HG03103 (cell line): Measurements from ENCODE around the gene TAF15.

Experiments
- ATAC-seq: cut with Tn5 transposase; IDR thresholded peaks from one replicate; pipeline ENCODE4 v1.9.1; 2021; ENCODE audit warnings: low read depth; ENCODE audit not compliant: unreplicated experiment

The TAF15 gene

DNA sequence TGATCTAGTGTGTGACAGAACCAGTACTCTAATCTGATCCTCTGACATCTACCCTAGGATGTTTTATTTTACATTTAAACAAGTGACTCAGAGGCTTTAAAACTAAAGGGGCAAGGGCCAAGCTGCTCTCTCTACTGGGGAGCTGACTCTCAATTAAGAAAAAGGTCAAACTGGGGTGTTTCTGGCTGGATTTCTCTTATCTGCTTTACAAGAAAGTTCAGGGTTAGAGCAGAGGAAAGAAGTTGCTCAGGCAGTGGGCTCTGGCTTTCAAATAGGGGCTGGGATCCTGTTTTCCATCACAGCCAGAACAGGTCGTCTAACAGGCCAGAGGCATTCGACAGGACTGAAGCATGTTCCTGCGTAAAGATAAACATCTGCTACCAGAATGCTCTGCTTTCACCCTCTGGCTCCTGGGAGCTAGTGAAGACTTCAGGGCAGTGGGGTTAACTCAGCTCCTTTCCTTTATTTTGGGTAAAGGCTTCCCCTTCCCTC lies 22.3 kb upstream of the TAF15 start:
- no peak for ATAC-seq

DNA sequence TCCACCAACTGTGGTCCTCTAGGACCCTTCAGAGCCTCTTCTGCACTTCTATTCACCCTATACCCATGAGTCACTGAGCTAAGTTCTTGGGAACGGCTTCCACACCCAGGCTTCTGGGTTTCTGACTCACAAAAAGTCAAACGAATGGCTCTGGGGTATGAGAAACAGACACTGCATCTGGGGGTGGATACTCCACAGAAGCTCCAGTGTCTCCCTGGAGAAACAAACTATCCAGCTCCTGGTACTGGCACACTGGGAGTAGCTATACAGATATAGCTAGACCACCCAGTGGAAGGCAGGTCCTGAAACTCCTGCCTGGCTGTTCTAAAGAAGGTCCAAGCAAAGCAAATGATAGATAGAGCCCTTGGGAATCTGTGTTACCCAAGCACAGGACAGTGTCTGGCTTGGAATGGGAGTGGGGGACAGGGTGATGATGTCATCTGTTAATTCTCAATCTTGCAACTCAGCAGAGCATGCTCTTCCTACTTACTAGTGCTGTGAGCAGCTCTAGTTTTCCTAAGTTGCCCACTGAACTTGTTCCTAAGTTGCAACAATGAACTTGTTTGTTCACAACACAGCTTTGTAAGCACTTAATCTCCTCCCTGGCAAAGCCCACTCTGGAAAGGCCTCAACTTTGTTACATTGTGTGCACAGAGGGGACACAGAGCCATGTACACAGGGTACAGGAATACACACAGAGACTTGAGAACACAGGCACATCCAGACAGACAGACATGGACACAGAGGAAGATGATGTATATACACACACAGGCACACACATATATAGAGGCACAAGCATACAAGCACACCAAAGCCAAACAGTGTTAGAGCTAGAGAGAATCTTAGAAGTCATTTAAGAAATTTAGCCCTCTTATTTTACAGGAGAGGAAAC lies 20.6 kb upstream of the TAF15 start:
- ATAC-seq = no peak

DNA sequence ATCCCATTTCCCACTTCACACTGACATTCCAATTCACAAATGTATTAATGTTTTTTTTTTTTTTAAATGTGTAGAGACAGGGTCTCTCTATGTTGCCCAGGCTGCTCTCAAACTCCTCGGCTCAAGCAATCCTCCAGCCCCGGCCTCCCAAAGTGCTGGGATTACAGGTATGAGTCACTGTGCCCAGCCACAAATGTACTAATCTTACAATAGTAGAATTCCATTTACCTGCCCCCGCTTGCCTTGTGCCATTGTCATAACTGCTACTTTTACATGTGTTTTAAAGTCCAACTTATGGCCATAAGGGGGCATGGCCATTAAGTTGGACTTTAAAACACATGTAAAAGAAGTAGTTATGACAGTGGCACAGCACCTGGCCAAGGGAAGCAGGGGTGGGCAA lies 18.4 kb upstream of the TAF15 start:
- ATAC-seq = no peak

DNA sequence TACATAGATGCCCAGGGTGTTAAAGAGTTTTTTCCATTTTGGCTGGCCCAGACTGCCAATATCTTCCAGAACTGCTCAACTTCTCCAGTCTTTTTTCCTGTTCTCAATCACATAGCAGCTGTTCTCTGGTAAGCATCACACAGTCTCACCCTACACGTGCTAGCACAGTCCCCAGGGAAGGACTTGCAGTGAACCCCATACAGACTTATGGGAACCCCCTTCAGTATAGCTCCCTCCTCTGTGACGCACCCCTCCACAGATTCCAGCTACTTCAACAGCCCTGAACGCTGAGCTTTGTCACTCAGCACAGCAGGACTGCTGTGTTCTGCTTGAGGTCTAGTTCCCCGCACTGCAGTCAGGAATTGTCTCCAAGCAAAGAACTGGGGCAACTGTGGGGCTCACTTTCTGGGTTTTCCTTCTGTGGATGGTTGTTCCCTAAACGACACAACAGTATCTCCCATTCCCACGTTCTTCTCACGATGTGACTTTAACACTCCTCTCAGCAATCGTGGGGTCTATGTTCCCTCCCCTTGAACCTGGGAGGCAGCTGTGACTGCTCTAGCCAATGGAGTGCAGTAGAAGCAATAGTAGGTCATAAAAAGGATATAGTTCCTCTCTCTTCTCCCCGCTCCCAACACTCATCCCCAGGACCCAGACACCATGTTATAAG lies 17.5 kb upstream of the TAF15 start:
- ATAC-seq = no peak

DNA sequence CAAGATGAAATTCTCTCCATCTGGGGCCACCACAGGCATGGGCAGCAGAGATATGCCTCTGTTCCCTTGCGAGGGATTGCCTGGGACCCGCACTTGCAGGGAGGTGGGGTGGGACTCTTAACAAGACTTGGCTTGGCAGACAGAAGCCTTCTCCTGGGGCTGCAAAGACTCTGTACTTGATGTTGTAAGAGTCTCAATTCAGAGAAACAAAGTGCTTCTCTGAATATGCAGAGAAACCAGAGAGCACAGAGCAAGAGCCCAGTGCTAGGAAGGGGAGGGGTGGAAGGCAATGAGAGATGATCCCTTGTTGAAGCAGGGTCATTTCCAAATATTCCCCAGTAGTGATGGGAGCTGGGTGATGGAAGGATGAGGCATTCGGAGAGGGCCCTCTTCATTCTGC lies 16.0 kb upstream of the TAF15 start:
- ATAC-seq = no peak

DNA sequence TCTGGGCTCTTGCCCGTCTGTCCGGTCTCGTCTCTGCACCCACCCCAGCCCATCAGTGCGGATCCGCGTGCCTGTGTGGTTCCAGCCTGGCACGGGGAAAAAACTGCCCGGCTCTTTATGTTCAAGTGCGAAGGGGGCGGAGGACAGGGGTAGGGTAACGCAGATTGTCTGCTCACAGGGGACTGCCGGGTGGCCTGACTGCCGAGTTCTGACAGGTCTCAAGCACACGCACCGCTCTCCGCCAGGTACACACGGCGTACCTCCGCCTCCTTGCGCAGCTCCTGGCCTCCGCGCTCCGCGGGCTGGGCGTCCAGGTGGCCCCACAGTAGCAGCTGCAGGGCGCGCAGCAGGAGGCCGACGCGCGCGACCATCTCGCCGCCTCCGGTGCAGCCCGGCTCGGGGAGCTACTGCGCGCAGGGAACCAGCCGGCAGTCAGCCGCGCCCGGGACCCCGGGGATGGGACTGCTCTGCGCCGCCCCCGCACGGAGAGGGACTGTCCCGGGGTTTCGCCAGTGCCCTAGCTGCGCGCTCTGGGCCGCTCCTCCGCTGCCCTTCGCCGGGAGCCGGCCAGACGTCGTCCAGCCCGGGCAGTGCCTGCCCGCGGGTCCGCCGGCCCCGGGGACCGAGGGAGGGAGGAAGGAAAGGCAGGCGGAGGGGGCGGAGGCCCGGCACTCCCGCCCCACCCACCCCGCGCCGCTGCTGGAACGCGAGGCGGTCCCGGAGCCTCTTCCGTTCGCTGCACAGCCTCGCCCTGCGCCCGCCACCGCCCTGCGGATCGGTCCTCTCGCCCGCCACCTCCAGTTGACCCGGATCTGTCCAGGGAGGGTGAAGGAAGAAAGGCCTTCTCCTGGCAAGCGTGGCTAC lies 14.0 kb upstream of the TAF15 start, which contains the start of gene MMP28:
MMP28 (minus strand) TSS at position 635 of the 864 bp plus-strand sequence; CDS start at position 371, 264 bp downstream.
- no peak for ATAC-seq

DNA sequence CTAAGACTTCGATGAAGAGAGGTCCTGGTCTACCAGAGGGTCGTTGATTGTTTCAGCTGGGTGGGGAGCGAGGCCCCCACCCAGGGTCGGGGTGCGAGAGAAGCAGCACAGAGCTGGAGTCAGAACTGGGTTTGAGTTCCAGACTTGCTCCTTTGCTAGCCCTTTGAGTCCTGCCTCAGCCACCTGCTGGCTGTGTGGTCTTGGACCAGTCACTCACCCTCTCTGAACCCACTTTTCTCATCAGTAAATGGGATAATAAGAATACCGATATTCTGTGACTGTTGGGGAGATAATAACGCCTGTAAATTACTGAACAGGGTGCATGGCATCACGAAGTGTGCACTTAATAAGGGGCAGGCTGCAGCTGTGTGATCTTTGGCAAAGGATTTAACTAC lies 13.4 kb upstream of the TAF15 start:
- ATAC-seq = no peak

DNA sequence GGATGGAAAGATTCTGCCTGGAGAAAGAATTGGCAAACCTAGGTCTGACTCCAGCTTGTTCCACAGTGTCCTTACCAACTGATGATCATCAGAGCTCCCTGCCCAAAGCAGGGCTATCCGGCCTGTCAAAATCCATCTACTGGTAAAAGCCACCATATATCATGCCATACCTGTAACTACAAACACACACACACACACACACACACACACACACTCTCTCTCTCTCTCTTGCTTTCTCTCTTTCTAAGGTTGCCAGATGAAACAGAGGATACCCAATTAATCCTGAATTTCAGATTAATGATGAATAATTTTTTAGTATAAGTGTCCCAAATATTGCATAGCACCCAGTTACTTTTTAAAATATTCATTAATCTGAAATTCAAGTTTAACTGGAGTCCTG lies 12.3 kb upstream of the TAF15 start:
- no peak for ATAC-seq

DNA sequence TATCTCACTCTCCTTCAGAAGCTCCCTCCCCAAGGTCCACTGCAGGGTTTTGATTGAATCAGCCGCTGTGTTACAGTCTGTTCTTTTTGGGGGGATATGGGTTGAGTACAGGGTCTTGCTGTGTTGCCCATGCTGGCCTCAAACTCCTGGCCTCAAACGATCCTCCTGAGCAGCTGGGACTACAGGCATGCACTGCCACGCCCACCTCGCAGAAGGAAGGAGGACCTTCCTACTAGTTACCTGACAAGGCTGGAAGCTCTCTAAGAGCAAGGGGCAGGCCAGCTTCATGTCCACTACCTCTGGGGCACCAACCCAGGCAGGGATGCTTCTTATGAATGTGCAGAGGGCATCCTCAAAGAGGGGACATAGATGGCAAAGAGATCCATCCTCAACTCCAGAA lies 11.9 kb upstream of the TAF15 start:
- ATAC-seq = no peak

DNA sequence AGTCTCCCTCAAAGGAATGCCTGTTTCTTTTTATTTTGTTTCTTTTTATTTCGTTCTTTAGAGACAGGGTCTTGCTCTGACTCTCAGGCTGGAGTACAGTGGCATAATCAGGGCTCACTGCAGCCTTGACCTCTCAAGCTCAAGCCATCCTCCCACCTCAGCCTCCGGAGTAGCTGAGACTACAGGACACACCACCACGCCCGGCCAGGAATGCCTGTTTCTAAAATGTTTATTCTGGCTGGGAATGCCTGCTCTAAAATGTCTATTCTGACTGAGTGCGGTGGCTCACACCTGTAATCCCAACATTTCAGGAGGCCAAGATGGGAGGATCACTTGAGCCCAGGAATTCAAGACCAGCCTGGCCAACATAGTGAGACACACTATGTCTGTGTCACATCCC lies 11.4 kb upstream of the TAF15 start:
- no peak for ATAC-seq

DNA sequence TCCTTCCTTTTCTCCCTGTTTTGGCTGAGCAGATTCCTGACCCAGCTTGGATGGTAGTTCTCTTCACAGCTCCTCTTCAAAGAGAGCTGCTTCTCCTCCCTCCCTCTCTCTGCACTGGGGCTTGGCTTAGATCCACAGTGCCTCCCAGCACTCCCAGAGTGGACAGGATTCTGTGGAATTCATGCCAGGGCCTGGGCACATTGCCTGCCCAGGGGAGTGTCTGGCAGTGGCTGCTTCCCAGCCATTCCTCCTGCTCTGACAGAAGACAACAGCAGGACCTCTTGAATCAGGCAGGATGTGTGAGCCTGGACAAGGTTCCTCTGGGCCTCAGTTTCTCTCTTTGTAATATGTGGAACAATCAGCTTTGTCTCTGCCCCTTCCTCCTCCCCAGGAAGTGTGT lies 9.3 kb upstream of the TAF15 start:
- no peak for ATAC-seq

DNA sequence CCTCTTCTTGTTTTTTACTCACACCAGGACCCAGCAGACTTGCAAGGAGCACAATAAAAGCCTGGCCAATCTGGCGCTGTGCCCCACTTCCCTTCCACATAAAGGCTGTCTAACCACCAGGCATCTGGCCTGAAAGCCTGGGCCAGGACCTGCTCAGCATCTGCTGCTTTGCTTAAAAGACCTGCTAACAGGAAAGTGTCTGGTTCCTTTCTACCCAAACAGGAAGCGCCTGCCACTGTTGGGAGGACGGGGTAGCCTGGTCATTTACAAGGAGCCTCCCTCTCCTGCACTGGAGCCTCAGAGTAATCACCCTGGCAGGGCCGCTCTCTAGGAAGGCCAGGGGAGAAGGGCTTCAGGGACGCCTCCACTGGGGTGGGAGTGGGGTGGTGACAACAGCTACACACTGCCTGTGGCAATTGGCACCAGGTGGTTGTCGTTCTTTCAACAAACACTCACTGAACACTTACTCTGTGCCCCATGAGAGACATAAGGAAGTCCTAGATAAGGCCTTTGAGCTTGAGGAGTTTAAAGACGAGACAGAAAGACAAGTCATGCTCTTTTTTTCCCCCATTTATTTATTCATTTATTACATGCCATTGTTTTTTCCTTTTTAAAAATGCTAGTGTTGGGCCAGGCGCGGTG lies 7.6 kb upstream of the TAF15 start:
- ATAC-seq = no peak

DNA sequence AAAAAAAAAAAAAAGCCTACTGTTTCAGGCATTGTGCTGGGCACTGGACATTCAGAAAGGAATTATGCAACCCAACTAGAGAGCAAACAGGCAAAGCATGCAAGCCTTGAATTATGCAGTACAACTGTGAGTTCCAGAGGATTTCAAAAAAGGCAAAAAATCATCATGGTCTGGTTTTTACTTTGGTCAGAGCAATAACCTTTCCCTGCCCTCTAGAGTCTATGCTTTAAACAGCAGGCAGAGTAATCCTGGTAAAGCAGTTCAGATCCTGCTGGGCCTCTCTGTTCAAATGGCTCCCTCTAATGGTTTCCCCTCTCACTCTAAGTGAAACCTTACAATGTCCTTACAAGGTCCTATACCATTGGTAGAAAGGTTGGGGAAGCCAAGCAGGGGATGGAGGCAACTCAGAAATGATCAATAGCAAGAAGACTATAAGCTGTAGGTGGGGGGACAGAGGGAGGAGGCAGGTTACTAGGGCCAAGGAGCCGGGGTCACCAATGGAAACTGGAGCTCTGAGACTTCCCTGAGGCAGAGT lies 4.6 kb upstream of the TAF15 start:
- ATAC-seq = no peak

DNA sequence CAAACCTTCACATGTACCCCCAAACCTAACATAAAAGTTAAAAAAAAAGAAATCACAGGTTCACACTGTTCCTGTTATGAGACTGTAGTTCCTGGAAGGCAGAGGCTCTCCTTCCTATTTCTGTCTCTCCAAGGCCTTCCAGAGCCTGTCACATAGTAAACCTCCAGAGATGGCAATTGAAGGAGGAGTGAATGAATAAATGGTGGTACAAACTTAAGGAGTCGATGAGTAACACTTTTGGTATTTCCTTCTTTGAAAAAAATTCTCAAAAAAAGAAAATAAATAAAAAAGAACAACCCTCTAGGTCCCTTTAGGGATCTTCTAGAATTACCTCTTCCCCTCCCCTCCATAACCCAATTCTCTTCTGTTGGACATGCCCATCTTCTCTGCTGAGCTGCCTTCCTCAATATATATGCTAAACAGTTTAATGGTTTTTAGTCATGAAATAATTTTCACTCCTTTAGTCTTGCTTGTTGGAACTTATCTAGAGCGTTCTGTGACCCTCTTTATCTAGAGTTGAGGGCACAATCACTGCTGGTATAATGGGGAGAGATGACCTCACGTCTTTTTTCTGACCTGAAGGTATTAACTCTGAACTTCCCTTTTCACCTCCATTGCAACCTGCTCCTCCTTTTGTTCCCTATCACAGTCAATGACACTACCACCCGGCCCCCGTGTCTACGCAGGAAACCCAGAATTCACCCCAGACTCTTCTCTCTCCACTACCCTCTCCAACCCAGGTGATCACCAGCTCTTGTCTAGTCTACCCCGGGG lies 1.7 kb upstream of the TAF15 start:
- ATAC-seq = no peak

DNA sequence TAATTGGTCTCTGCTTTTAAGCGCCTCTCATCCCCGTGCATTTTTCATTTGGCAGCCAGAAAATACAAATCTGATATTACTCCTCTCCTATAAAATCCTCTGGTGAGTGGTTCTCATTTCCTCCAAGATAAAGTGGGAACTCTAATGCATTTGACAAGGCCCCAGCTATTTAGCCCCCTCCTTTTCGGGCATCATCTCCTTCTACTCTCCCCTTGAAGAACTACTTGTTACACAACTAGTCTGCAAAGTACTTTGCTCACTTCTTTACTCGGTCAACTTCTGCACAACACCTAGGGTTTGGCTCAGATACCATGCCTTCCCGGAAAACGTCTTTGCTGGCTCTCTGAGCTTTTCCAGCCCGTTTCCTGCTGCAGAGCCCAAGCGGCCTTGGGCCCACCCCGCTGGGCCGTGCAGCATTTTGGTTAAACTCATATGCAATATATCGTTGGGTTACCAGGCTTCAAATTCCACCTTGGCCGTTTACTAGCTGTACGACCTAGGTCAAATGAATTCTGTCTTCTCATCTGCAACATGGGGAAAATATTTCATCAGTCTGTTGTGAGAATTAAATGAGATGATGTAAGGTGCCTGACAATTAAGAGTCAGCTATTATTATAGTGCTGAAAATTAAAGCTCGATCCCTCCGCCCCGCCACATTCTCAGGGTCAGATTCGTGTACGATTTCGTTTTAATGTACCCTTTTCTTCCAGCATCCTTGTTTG lies 883 bp upstream of the TAF15 start:
- ATAC-seq = no peak

DNA sequence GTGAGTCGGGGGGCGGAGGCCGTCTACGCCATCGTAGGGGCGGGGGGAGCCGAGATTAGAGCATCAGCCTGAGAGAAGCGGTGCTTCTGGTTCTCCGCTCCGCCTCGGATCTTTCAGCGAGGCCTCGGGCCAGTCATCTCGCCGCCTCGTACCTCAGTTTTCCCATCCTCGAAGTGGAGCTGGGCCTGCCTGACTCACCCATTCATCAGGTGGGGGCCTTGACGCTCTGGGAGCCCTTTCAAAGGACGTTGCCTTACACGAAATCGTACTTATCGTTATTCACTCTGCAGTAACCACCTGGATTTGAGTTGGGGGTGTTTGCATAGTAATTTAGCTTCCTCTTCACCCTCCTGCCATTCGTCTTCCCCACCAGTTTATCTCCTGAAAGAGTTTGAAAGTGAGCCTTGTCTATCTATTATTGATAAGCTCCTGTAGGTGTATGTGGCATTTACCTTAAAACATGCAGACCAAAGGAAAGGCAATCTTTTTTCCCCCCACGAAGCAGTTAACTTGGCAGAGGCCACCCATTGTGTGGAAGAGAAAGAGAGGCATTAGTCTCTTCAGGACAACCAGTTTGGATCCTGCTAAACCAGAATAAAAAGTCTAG lies 674 bp downstream of the TAF15 start:
- no peak for ATAC-seq

DNA sequence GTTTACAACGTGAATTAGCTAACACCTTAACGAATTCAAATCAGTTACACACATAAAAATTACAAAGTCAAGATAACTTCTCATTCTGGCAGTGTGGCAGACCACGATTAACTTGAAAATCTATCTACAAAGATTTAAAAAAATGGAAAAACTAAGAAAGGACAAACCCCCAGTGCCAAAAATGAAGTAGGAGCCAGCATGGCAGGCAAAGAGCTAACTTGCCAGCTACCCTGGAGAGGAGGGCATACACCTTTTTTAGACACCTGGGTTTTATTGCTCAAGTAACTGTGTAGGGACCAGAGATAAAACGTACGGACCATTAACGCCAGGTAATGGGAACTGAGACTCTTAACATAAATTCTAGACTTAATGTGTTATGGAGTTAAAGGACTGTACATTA lies 2.5 kb downstream of the TAF15 start:
- no peak for ATAC-seq

DNA sequence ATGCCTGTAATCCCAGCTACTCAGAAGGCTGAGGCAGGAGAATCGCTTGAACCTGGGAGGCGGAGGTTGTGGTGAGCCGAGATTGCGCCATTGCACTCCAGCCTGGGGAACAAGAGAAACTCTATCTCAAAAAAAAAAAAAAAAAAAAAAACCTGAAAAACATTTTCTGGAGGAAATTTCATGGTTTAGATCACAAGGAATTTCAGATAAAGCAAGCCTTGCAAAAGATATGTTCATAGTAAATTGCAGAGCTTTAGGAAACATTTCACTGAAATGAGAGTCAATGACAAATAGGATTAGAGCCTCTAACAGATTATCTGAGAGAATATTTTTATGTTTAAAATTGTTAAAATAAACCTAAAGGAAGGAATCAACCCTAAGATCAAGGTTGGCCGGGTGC lies 3.2 kb downstream of the TAF15 start:
- ATAC-seq = no peak
